Kidney epithelial cell (primary cell): Measurements from ENCODE around the gene SMR3B. TPM values are rescaled to one million over a fixed set of nuclear protein-coding genes. Genes with fewer than 3 reads are reported as not detected.

ENCODE experiments used
- DNase-seq: peaks from one replicate; pipeline ENCODE4 v3.0.0-alpha.2; 2010; ENCODE audit warnings: low read depth
- H3K27me3 ChIP-seq: 2 replicates; pipeline ENCODE4 v1.6.0; 2011; ENCODE audit warnings: low read length; ENCODE audit not compliant: control insufficient read depth, insufficient read depth
- H3K36me3 ChIP-seq: 2 replicates; pipeline ENCODE4 v1.5.1; 2011; ENCODE audit warnings: low read length; ENCODE audit not compliant: control insufficient read depth, insufficient read depth
- H3K4me3 ChIP-seq: 2 replicates; pipeline ENCODE4 v1.5.1; 2011; ENCODE audit warnings: low read depth, mild to moderate bottlenecking, control low read depth, low read length
- total RNA-seq: library from RNA; depleted of rRNA; stranded (reverse); fragments of >200 nt; gene quantifications from 2 replicates; pipeline ENCODE4 v1.2.3, GENCODE V29; 2015
- TF ChIP-seq, protein P1 (sequence below): IDR thresholded peaks from 2 replicates; pipeline ENCODE4 v1.5.1; 2011; ENCODE audit warnings: mild to moderate bottlenecking, moderate library complexity, low read length, control low read depth, inconsistent platforms; ENCODE audit not compliant: insufficient read depth, poor library complexity, severe bottlenecking

SMR3B gene
- total RNA-seq, 1 donor from 2014 or later = not detected

DNA sequence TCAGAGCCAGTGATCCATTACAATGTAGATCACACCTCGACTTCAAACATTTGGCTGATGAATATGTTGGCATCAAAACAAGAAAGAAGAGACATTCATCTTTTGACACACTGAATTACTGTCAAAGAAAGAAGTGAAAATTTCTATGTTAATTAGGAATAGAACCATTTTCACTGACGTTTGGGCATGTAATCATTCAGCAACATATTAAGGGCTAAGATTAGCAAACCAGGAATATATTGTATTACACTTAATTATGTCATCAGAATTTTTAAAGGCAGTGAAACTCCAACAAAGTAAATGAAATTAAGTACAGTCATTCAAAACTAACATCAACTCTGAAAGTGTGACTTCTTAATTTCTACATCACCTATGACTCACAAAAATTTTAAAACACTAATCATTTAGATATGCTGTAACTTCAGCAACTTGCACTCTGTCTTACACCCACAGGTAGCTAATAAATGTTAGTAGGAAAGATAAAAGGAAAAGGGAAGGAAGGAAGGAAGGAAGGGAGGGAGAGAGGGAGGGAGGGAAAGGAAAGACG, 23.7 kb upstream of the SMR3B start:
- DNase-seq = no peak
- no peaks in the 10 kb centered on the region for H3K36me3 ChIP-seq
- no peak overlapping the region for H3K4me3 ChIP-seq
- no peaks in the 10 kb centered on the region for H3K27me3 ChIP-seq
- TF ChIP-seq, protein P1, sequence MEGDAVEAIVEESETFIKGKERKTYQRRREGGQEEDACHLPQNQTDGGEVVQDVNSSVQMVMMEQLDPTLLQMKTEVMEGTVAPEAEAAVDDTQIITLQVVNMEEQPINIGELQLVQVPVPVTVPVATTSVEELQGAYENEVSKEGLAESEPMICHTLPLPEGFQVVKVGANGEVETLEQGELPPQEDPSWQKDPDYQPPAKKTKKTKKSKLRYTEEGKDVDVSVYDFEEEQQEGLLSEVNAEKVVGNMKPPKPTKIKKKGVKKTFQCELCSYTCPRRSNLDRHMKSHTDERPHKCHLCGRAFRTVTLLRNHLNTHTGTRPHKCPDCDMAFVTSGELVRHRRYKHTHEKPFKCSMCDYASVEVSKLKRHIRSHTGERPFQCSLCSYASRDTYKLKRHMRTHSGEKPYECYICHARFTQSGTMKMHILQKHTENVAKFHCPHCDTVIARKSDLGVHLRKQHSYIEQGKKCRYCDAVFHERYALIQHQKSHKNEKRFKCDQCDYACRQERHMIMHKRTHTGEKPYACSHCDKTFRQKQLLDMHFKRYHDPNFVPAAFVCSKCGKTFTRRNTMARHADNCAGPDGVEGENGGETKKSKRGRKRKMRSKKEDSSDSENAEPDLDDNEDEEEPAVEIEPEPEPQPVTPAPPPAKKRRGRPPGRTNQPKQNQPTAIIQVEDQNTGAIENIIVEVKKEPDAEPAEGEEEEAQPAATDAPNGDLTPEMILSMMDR = no peak

DNA sequence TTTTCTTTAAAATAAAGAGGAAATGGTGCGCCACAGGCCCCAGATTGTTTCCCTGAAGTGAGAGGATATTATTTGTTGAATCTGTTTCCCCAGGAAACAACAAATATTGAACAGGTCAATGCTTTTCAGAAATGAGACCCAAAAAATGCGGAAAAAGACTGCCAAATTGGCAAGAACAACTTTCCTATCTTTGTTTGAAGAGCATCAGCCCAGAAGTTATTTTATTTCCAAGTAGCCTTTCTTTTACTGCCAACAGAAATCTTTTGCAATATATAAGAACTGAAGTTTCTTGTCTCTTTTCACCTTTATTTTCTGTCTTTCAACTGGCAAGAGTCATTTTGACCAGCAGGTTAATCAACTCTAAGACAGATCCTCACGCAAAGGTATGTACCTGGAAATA, 22.5 kb upstream of the SMR3B start, which contains the start of gene SMR3A:
TSS of gene SMR3A (plus strand) at position 301 of the 400 bp plus-strand sequence. CDS start 1,356 bp downstream, outside the sequence.
- DNase-seq = no peak
- H3K4me3 ChIP-seq = no peak within 1 kb of the TSS
- no peaks in the 10 kb centered on the region for H3K27me3 ChIP-seq
- H3K36me3 ChIP-seq = no peaks in the 10 kb centered on the region
- TF ChIP-seq, protein P1 = no peak

DNA sequence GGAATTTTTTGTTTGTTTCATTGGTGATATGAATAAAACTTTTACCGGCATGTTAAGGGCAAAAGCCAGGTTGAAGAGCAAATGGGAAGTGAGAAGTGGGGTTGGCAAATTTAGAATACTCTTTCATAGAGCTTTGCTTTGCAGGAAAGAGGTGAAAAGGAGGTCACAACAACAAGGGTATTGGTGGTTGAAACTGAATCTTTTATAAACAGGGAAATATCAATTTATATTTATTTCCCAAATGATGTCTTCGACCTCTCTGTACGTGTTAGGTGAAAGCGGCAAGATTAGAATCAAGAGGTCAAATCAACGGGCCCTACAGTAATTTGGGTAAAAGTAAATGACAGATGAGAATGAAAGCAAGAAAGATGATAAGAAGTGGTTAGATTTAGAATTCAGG, 18.9 kb upstream of the SMR3B start:
- Histone ChIP-seq H3K27me3 (no peaks in the 10 kb centered on the region), H3K36me3 (no peaks in the 10 kb centered on the region), H3K4me3 (no peak overlapping the region)
- TF ChIP-seq, protein P1 = no peak
- DNase-seq = no peak

DNA sequence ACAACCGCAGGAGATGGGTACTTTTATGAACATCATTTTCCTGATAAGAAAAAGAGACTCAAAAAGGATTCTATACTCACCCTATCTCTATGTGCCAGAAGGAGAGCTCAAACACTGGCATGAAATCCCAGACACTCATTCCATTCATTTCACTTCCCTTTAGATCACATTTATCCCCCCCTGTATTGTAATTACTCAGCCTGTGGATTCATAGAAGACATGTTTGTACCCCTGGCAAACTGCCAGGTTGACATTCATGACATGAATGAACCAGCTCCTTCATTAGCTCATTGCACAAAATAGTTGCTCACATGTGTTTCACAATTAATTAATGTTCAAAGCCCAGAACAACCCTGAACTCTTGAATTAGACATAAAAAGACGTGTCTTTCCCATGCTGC, 17.5 kb upstream of the SMR3B start:
- TF ChIP-seq, protein P1 = no peak
- DNase-seq = no peak
- Histone ChIP-seq H3K27me3 (no peaks in the 10 kb centered on the region), H3K36me3 (no peaks in the 10 kb centered on the region), H3K4me3 (no peak overlapping the region)

DNA sequence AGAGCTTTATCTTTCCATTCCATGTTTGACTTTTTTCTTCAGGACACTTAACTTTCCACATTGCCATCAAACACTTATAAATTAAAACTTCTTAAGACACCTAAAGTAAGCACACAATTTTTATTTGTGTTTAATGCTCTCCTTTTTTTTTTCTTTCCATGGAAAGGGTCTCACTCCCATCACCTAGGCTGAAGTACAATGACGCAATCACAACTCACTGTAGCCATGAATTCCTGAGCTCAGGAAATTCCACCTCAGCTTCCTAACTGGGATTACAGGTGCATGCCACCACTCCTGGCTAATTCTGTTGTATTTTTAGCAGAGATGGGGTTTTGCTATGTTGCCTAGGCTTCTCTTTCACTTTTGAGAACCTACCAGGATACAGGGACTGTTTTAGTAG, 15.1 kb upstream of the SMR3B start:
- Histone ChIP-seq H3K36me3 (no peaks in the 10 kb centered on the region), H3K27me3 (no peaks in the 10 kb centered on the region), H3K4me3 (no peak overlapping the region)
- DNase-seq = no peak
- TF ChIP-seq, protein P1 = no peak

DNA sequence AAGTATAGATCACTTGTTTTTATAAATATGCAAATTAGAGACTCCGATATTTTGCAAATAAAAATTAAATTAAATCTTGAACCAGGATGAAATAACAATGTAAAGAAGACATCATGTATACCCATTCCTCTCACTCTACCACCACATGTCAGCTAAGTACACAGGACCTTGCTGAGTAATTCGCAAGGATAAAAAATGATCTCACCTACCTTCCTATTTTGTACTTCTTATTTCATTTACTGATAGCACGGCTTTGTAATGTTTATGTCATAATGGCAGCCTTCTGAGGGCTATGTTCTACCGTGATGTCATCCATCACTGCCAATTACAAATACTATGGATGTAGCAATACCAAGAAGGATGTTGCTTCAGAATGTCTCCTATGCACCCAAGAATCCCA, 10.9 kb upstream of the SMR3B start:
- TF ChIP-seq, protein P1 = no peak
- no peak for DNase-seq

More for the DNA sequence above, 10.9 kb upstream of the SMR3B start:
- Histone ChIP-seq H3K36me3 (no peaks in the 10 kb centered on the region), H3K27me3 (no peaks in the 10 kb centered on the region), H3K4me3 (no peak overlapping the region)
